NCI-H1436 (cell line): ENCODE data around the gene CD300LB.

Experiments
- DNase-seq: peaks from one replicate; lab custom pipeline; 2025; lab: John Stamatoyannopoulos, UW

CD300LB gene

GRCh38 chr17:74549343-74549742 is 18.1 kb upstream of the CD300LB start:
- no peak for DNase-seq

GRCh38 chr17:74547736-74548135 is 16.5 kb upstream of the CD300LB start:
- no peak for DNase-seq

- no peak for DNase-seq
Measured at GRCh38 chr17:74547264-74547663, 16.0 kb upstream of the CD300LB start.

GRCh38 chr17:74546586-74546985 is 15.3 kb upstream of the CD300LB start:
- DNase-seq: no peak

DNA sequence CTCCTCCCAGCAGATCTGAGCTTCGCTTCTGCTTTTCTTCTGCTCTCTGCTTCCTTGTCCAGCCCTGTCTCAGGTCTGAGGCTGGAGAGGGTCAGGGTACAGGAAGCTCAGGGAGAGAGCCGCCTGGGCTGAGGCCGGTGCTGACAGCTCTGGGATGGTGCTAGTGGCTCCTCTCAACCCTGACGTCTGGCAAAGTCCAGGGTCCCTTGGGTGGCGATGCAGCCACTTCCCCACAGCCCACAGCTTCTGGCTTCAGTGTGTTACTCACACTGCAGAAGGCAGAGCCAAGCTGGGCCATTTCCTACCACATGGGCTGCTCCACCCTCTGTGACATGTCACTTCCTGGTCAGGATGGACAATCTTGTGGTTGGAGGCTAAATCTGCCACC is 14.6 kb upstream of the CD300LB start, which contains the start of gene CD300C:
Gene CD300C, minus strand, starts transcription at position 273 of the 388 bp plus-strand sequence. CDS start 333 bp downstream, outside the sequence.
- no peak for DNase-seq

DNA sequence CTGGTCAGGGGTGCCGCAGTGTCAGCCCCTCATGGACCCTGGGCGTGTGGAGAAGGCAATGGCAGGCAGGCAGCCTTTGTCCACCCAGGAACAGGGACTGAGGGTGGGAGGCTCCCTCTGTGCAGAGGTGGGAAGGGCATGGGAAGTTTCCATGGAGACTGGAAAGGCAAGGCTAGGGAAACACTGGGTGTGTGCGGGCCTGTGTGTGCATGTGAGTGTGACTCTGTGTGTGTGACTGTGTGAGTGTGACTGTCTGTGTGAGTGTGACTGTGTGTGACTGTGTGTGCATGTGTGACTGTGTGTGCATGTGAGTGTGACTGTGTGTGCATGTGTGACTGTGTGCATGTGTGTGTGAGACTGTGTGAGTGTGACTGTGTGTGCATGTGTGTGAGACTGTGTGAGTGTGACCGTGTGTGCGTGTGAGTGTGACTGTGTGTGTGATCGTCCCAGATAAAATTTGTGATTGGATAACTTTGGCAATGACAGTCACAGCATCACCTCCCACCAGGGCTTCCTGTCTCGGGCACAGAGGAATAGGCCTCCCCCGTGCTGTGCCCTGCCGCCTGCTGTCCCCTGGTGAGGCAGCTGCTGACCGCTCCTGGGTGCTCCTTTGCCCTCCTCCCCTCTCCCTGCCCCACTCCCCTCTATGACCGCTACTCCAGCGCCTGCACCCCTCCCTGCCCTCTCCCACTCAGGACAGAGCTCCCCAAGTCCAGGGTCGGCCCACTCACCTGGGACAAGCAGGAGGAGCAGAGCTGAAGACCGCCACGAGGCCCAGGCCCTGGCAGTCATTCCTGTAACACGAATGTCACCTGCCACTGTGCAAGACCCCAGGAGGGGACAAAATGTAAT is 13.9 kb upstream of the CD300LB start:
- no peak for DNase-seq

GRCh38 chr17:74543891-74544760 is 12.9 kb upstream of the CD300LB start:
- DNase-seq: no peak

DNA sequence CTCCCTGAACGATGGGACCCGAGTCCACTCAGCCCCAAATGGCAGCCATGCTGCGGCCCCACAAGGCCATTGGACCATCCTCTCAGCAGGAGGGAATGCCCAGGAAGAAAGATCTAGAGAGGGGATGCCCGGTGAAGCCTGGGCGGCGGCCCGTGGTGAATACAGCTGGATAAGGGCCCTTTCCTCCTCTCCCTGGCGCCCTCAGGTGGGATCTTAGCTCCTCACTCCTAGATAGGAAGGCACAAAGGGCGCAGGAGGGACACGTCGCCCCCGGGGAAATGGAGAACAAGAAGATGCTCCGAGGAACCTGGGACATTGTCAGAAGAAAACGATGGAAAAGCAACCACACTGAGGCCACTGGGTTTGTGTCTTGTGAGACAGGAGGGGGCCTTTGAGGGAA is 12.1 kb upstream of the CD300LB start:
- no peak for DNase-seq

GRCh38 chr17:74542727-74543383 is 11.6 kb upstream of the CD300LB start:
- DNase-seq: no peak

DNA sequence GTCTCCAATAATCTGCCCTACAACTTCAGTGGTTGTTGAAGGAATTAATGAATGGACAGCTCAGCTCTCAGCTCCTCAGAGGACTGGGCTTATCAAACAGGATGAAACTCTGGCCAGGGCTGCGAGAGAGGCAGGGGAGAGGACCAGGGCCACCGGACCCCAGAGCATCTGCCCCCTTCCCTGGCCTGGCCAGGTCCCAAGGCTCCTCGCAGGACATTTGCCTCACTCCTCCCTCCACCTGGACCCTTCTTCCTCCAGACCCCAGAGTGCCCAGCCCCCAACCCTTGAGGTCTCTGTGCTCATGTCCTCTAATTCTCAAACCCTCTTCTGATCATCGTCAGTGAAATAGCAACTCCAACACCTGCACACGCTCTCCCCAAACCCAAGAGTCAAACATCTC is 10.9 kb upstream of the CD300LB start:
- DNase-seq: no peak

- DNase-seq: no peak
Measured at GRCh38 chr17:74541176-74542111, 10.2 kb upstream of the CD300LB start.

DNA sequence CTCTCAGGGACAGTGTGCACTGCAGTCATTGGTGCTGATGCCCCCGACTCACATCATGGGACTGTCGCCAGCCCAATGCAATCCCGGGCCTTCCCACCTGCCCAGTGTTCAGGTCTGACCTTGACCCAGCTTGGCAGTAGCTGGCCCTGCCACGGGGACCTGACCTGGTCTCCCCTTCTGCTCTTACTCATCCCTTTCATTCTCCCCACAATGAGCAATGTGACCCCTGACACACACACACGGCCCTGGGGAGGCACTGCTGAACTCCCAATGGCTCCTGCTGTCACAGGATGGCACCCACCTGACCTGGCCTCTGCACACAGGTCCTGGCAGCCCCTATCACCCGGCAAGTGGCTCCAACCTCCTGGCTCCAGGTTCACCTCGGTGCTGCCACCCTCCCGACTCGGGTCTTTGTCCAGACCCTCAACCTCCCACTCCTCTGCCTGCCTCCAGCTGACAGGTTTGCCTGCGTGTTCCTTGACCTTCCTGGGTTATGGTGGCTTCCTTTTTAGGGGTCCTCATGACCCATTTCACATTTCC is 8.1 kb upstream of the CD300LB start:
- no peak for DNase-seq

- no peak for DNase-seq
Measured at GRCh38 chr17:74536890-74537289, 5.6 kb upstream of the CD300LB start.

DNA sequence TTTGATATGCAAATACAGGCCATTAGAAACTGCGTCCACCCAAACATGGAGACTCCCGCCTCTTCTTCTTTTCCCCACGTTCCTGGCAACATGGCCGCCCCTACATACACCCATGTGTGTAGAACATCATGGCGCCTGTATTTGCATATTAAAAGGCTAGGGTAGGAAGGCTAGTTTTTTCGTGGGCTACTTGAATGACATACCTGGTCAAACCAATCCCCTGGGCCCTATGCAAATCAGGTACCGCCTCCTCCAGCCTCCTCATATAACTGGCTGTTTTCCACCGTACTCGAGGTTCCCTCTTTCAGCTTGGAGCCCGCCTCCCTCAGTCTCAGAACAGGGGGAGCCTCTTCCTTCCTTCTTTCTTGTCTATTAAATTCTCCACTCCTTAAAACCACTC is 840 bp upstream of the CD300LB start:
- DNase-seq: no peak

DNA sequence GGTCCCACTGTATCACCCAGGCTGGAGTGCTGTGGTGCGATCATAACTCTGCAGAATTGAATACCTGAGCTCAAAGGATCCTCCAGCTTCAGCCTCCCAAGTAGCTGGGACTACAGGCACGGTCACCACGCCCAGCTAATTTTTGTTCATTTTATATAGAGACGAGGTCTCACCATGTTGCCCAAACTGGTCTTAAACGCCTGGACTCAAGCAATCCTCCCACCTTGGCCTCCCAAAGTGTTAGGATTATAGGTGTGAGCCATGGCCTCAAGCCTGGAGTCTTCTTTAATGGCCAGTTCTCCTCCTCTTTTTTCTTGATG is 484 bp downstream of the CD300LB start:
- DNase-seq: no peak

- DNase-seq: no peak
Measured at GRCh38 chr17:74529243-74529642, 2.0 kb downstream of the CD300LB start.

- DNase-seq: no peak
Measured at GRCh38 chr17:74528491-74529199, 2.6 kb downstream of the CD300LB start.

GRCh38 chr17:74527756-74528155 is 3.5 kb downstream of the CD300LB start:
- no peak for DNase-seq

- DNase-seq: no peak
Measured at GRCh38 chr17:74527081-74527480, 4.2 kb downstream of the CD300LB start.

DNA sequence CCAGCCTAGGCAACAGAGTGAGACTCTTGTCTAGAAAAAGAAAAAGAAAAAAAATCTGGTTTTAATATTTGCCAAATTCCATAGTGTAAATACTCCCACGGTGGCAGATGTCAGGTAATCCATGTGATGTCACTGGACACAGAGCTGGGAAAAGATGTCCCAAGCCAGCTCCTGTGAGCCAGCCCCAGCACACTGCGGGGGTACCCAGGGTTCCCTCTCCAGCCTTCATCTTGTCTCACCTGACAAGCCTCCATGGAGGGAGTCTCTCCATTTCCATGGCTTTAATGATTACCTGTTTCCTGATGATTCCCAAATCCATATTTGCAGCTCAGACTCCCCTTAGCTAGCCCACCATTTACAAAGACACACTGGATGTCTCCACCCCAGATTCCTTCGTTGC is 4.6 kb downstream of the CD300LB start:
- DNase-seq: no peak
